Fibroblast of skin of abdomen (primary cell): ENCODE data around the gene SMPD1.
"Not testable (repeated sequence)": the region's sequence is repeated elsewhere in the genome, so short reads cannot be mapped to it uniquely, and the experiment has no call there.

Experiments used
- DNase-seq: peaks from one replicate; pipeline ENCODE4 v3.0.0-alpha.2; 2013

SMPD1 gene

DNA sequence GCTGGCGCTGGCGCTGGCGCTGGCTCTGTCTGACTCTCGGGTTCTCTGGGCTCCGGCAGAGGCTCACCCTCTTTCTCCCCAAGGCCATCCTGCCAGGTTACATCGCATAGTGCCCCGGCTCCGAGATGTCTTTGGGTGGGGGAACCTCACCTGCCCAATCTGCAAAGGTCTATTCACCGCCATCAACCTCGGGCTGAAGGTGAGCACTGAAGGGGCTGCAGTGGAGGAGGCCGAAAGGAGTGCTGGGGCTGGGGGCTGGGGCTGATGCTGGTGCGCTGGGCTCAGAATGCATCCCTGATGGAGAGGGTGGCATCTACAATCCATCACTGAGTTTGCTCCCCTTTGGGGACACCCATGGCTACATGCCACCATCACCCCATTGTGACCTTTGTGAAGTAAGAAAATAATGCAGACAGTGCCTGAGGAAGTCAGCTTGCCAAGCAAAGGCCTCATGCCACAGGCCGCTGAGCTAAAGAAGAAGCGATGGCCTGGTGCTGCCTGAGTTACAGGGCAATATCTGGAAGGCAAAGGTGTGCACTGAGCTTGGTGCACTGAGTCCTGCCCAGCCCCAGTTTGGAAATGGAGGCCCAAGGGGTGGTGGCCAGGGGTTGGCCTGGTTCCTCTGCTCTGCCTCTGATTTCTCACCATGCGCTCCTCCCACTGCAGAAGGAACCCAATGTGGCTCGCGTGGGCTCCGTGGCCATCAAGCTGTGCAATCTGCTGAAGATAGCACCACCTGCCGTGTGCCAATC, 620 bp downstream of the SMPD1 start:
- DNase-seq, result no peak

DNA sequence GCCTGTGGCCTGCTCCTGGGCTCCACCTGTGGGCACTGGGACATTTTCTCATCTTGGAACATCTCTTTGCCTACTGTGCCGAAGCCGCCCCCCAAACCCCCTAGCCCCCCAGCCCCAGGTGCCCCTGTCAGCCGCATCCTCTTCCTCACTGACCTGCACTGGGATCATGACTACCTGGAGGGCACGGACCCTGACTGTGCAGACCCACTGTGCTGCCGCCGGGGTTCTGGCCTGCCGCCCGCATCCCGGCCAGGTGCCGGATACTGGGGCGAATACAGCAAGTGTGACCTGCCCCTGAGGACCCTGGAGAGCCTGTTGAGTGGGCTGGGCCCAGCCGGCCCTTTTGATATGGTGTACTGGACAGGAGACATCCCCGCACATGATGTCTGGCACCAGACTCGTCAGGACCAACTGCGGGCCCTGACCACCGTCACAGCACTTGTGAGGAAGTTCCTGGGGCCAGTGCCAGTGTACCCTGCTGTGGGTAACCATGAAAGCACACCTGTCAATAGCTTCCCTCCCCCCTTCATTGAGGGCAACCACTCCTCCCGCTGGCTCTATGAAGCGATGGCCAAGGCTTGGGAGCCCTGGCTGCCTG, 1.4 kb downstream of the SMPD1 start:
- DNase-seq, result no peak

DNA sequence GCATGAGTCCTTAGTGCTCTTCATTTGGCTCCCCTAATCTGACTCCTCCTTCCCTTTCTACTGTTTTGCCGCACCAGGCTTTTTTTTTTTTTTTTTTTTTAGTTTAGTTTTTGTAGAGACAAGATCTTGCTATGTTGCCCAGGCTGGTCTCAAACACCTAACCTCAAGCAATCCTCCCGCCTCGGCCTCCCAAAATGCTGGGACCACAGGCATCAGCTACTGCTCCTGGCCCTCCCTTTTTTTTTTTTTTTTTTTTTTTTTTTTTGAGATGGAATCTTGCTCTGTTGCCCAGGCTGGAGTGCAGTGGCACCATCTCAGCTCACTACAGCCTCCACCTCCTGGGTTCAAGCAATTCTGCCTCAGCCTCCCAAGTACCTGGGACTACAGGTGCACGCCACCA, 2.0 kb downstream of the SMPD1 start:
- DNase-seq, result not testable (repeated sequence)

DNA sequence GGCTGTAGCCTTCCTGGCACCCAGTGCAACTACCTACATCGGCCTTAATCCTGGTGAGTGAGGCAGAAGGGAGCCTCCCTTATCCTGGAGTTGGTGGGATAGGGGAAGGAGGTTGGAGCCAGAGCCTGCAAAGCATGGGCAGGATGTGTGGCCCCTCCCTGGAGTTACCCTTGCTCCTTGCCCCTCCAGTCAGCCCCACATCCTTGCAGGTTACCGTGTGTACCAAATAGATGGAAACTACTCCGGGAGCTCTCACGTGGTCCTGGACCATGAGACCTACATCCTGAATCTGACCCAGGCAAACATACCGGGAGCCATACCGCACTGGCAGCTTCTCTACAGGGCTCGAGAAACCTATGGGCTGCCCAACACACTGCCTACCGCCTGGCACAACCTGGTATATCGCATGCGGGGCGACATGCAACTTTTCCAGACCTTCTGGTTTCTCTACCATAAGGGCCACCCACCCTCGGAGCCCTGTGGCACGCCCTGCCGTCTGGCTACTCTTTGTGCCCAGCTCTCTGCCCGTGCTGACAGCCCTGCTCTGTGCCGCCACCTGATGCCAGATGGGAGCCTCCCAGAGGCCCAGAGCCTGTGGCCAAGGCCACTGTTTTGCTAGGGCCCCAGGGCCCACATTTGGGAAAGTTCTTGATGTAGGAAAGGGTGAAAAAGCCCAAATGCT, 3.9 kb downstream of the SMPD1 start:
- DNase-seq, result no peak

DNA sequence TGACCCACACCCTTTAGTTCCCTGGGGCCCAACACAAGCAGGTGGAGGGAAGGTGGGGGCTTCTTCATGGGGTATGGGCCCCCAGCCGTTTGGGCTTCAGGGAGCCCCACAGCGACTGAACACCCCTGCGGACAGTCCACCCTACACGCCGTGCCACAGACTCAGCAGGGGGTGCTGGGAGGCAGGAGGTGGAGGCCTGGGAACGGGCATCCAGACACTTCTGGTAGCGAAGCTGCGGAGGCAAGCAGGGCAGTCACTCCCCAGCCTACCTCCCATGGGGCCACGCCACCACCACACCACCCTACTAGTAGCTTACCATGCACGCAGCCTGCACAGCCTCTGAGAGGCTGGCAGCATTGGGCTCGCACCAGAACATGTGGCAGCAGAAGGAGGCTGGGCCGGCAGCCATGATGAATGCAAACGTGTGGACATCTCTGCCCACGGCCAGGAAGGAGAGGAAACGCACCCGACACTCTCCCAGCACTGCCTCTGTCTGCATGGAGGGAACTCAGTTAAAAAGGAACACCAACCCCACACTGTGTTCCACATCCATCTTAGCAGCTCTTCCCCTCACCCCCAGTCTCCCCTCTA, 5.3 kb downstream of the SMPD1 start:
- DNase-seq, result no peak

DNA sequence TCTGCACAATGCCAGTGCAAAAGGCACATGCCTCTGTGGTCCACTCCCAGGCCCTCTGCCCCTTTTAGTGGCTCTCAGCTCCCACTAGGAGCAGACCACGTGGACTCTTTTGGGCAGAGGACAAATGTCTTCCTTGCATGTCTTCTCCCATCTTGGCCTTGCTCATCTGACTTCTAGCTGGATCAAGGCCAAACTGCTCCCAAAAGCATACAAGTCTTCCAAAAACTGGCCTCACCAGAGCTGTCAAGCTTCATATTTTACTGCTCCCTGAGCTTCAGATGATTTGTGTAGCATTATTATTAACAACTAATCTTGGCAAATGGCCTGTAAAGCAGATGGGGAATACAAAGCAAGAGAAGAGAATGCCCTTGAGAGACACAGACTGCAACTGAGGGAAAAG, 6.9 kb downstream of the SMPD1 start:
- DNase-seq, result peak; percentile 46

DNA sequence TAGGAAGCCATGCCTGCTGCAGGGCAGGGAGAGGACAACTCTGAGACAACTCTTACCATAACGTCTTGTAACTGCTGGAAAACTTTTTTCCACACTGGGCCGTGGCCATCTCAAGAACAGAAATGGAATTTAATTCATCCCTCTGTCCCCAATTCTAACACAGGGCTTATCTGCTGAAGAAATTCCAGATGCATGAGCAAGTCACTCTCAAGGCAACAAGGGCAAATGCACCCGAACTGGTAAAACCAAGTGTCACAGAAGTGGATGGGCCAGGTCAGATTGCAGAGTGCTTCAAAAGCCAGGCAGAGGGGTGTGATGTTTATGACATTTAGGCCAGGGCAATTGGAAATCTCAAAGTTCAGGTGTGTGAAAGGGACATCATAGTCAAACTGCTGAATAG, 7.4 kb downstream of the SMPD1 start:
- peak; percentile 17 for DNase-seq

DNA sequence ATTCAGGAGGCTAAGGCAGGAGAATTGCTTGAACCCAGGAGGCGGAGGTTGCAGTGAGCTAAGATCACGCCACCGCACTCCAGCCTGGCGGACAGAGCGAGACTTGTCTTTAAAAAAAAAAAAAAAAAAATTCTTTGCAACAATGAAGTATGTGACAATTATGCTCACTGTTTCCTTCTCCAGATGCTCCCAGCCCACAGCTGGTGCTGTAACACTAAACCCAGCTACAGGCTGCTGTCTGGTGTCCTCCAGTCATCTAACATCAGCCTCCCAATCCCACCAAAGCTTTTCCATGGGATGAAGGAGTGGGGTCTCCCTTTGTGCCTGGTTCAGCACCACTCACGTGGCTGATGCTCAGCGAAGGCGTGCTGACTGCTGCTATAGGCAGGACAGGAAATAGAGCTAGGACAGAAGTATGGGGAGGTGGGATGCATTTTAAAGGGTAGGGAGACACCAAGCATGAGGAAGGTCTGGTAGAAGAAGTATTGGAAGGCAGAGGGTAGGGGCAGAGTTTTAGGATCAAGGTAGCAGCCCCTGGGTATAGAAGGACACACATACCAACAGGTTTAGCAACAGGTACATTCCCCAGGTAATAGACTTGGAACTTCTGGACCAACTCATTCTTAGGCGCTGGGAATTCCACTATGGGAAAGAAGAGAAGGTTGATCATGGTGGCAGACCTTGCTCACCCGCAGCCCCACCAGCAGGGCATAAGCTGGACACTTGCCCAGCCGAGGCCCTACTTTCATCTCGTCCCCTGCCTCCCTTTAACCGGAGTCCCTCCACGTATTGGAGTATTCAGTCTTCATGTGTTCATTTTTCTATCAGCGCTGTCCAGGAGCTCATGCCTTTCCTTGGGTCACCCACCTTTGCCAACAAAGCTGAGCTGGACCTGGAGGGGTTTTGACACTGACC, 10.4 kb downstream of the SMPD1 start:
- DNase-seq, result no peak

DNA sequence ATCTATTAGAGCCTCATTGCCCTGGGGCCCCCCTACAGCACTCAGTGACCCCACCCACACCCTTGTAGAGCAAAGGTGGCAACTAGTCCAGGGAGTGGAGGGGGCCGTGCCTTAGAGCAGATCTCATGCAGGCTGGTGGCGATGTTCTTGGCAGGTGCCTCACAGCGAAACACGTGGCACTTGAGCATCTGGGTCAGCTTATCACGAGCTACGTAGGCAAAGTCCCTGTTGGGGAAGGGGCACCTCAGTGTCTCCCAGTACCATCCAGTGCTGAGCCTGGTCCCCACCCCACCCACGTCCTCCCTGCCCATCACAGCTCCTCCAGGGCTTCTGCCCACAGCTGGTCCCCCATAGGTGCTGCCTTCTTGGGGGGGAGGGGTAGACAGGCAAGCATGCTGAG, 11.2 kb downstream of the SMPD1 start:
- no peak for DNase-seq

DNA sequence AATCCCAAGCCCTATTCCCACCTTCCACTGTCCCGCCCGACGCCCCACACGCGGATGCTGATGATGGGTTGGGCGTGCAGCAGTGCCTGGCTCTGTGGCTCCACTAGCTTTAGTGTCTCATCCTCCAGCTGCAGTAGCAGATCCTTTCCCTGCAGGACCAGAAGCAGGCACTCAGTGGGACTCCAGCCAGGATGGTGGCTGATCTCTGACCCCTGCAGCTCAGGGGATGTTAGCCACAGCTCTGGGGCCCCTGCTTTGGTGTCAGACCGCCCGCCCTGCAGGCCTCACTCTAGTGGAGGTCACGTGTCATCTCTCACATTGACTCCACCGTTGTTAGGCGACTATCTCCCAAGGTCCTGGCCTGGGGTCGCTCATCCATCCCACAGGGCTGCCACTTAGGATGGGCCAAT, 11.8 kb downstream of the SMPD1 start:
- DNase-seq, result no peak

DNA sequence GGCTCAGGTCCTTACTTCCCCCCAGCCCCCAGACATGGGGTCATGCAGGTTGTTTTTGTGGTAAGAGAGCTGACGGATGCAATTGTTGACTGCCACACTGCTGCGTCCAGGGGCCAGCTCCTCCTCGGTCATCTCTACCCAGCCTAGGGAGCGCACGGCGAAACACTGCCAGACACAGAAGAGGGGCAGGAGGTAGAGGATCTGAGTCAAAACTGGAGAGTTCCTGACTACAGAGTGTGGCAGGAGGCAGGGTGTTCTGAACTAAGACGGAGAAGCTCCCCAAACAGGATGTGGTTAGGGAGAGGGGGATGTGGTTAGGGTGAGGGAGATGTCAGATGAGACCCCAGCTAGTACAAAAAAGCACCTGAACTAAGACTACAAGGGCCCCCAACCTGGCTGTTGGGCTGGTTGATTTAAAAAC, 12.3 kb downstream of the SMPD1 start:
- peak; percentile 26 for DNase-seq

DNA sequence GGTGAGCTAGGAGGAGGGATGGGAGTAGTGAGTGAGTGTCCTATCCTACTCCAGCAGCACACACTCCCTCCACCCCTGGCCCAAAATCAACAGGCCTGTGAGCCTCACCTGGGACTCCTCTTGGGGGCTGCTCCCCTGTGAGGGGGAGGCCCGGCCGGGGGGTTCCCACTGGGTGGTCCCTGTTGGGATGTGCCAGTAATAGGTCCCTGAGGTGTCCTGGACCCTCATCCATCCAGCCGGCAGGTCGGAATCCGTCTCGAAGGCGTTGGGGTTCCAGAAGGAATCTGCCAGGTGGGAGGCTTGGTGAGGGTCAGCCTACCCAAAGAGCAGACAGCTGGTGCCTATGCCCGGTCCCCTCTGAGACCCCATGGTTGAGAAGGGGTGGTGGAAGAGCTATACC, 13.3 kb downstream of the SMPD1 start:
- DNase-seq, result no peak

DNA sequence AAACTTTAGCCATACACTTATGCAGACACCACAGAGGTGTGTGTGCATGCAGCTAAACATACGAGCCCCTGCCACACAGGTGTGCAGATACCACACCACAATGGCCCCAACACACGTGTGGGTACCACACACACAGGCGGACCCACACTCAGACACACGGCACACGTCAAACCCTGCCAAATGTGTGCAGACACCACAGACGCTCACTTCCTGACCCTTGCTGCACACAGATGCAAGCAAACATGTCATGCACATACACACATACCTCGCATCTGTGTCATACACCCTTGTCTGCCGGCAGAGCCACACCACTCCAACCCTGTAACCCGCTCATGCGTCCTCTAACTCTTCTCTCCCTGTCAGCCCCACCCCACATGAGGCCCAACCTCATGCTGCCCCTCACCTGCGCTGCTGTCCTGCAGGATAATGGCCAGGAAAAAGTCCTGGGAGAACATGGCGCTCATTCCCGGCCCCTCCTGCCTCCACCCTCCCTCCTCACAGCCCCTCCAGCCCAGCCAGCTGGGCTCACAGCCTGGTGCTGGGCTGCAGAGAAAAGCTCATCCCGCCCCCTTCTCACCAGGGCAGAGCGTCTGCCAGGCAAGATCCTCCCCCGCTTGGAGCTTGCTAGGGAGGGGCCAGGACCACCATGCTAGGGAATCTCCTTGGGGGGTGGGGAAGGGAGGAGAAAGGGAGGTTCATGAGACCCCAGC, 14.2 kb downstream of the SMPD1 start:
- peak; percentile 78 for DNase-seq

DNA sequence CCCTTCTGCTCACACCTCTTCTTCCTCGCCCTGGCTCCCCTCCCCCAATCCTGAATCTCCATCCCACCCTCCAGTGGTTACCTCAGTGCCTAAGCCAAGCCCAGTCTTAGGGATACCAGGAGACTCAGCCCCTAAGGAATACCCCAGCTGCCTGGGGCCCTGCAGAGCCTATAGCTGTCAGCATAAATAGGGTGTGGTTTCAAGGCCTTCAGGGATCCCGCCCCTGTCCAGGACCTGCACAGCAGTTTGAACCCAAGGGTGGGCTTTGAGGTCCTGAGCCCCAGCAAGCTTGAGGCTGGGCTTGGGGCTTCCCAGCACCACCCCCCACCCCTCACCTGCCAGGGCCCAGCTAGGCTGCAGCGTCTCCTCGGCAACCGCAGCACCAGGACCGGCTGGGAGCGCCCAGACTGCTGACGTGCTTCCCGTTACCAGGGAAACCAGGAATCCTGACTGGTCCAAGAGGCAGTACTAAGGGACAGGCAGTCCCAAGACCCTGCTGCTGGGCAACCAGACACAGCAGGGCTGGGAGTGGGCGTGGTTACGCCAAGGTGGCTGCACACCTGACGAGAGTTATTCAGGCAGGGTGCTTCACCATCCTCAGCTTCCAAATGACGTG, 14.9 kb downstream of the SMPD1 start:
- peak; percentile 16 for DNase-seq

DNA sequence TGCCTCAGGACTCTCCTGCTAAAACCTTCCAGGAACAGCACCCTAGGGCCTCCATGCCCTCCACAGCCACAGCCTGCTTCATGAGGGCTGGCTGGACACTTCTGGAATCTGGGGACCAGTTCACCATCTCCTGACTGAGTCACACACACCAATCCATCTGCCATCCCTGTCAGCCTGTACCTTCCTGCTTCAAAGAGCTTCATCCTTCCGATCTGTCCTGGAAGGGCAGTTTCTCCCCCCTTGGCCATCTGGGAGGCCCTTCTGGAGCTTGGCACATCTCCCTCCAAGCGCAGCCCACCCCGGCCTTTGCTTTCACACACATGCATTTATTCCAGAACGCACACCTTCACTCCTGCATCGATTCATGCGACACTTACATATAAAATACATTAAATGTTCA, 15.6 kb downstream of the SMPD1 start:
- DNase-seq, result no peak

DNA sequence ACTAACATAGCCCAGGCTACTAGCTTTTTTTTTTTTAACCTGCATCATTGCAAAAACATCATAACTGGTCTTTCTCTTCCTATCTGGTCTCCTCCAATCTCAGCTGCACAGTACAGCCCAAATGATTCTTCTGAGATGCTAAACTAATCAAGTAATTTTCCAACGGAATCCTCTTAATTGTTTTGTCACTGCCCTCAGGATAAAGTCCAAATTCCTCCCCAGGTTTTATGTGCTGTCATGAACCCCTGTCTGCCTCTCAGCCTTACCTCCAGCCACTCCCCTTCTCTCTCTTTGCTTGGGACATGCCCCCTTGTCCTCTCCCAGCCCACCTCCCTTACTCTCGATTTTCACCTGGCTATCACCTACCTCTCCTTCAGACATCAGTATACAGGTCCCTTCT, 16.1 kb downstream of the SMPD1 start:
- no peak for DNase-seq

DNA sequence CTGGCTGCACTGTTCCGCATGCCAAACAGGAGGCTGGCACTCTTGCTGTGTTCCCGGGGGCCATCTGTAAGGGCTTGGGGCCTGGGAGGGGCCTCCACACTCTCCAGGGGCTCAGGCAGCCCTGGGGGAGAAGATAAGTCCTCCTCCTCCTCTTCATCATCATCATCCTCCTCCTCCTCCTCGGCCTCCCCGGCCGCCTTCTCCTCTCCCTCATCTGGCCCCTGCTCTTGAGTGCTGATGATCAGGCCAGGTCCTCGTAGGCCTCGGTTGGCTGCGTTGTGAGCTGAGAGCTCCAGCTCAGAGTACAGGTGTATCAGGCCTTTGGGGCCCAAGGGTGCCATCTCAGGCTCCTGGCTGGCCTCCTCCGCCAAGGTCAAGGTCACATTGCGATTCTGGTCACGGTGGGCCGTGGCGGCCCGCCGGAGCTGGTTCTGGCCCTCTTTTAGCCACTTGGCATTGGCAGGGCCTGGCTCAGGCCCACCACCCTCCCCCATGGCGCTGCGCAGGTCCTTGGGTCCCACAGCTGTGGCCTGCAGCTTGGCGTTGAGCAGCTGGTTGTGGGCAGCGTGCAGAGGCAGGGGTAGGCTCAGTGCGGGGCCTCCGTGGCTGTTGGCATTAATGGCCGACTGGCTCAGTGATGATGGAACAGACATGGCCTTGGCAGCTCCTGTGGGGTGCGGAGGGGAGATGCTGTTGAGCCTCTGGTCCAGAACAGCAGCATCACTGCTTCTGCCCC, 20.6 kb downstream of the SMPD1 start:
- DNase-seq, result no peak

DNA sequence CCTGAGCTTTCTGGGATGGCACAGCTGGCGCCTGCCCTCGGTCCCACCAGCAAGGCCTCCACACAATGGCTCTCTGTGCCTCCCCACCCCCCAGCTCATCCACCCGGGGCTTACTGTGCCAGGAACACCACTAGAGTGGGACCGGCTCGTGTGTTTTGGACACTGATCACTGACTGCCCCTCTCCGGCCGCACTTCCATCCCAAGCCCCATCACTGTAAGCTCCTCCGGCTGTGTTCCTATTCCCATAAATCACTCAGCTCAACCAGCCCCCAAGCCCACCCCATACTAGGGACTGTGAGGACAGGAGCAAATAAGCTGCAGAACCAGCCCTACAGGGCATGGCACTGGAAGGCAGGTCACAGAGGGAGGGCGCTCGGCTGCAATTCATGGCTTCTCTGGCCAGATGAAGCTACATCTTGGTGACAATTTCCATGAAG, 21.3 kb downstream of the SMPD1 start:
- DNase-seq, result no peak

DNA sequence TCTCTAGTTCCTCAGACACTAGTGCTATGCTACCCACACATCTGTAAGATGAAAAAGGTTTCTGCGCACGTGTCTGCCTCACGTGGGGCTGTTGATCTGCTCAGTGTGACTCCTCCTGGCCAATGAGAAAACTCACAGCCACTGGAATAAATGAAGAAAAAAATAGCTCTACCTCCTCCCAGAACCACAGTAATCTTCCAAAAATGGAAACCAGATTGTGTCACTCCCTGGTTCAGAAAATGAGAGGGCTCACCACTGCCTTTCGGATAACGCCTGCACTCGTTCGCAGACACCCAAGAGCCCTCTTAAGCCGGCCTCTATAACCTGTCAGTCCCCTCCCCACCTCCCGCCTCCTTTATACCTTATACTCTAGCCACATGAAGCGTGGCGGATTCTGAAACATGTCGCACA, 23.5 kb downstream of the SMPD1 start:
- DNase-seq, result peak; percentile 41

DNA sequence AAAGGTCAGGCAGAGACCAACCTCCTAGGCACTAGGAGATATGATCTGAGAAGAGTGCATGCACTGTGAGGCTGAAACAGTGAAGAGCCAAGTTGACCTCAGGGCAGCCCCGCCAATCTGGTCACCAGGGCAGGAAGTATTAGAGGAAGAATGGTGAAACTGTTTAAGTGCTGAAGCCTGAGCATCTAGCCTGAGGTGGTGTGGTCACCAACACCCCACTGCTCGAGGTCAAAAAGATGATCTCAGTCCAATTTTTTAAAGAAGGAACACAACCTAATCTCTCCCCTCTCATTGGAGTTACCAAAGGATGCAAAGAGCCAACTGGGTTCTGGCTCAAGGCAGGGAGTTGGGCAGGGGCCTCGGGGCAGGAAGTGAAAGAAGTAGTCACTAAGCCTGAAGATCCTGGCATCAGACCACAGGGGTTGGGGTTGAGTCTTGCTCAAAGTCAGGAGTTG, 24.6 kb downstream of the SMPD1 start:
- no peak for DNase-seq
